ENCODE data around the gene TOLLIP. TPM values are rescaled to one million over a fixed set of nuclear protein-coding genes. Genes with fewer than 3 reads are reported as not detected.

Gene TOLLIP
- total RNA-seq, 1 donor from 2014 or later: 65.3 TPM

- no peak for DNase-seq (ENCODE audit: low spot score)
Measured at GRCh38 chr11:1230456-1231395, 78.7 kb downstream of the TOLLIP start.

DNA sequence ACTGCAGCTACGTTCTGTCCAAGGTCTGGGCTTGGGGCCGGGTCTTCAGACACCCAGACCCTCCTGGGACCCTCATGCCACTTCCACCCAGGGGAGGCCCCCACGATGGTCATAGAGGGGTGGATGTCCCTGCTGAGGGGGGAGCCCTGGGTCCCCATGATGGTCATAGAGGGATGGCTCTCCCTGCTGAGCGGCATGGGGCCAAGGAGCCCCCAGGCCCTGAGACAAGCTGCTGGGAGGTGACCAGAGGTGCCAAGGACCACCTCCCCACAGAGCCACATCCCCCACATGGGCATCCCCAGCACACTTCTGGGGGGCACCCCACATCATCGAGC, 79.3 kb downstream of the TOLLIP start:
- no peak for DNase-seq (ENCODE audit: low spot score)
- no peak for TF ChIP-seq CTCF (IDR thresholded peaks at IDR 0.05; ENCODE audit: unreplicated experiment)
- no peaks in the 10 kb centered on the region for H3K9me3 Mint-ChIP-seq (ENCODE audit: unreplicated experiment)
- peaks cover 2% of the 10 kb centered on the region for H3K27me3 Mint-ChIP-seq (ENCODE audit: unreplicated experiment)
- no peak overlapping the region for H3K4me3 Mint-ChIP-seq (ENCODE audit: unreplicated experiment)
- no peaks in the 10 kb centered on the region for H3K4me1 Mint-ChIP-seq (ENCODE audit: unreplicated experiment)
- H3K36me3 Mint-ChIP-seq (ENCODE audit: low read depth, unreplicated experiment): no peaks in the 10 kb centered on the region
- H3K27ac Mint-ChIP-seq (ENCODE audit: unreplicated experiment): no peak overlapping the region

More at GRCh38 chr11:1230456-1231395, 78.7 kb downstream of the TOLLIP start:
- Mint-ChIP-seq H3K4me1 (ENCODE audit: unreplicated experiment) (no peaks in the 10 kb centered on the region), H3K27ac (ENCODE audit: unreplicated experiment) (no peak overlapping the region), H3K36me3 (ENCODE audit: low read depth, unreplicated experiment) (no peaks in the 10 kb centered on the region), H3K27me3 (ENCODE audit: unreplicated experiment) (peaks cover 2% of the 10 kb centered on the region), H3K4me3 (ENCODE audit: unreplicated experiment) (no peak overlapping the region), H3K9me3 (ENCODE audit: unreplicated experiment) (no peaks in the 10 kb centered on the region)
- no peak for TF ChIP-seq CTCF (IDR thresholded peaks at IDR 0.05; ENCODE audit: unreplicated experiment)

DNA sequence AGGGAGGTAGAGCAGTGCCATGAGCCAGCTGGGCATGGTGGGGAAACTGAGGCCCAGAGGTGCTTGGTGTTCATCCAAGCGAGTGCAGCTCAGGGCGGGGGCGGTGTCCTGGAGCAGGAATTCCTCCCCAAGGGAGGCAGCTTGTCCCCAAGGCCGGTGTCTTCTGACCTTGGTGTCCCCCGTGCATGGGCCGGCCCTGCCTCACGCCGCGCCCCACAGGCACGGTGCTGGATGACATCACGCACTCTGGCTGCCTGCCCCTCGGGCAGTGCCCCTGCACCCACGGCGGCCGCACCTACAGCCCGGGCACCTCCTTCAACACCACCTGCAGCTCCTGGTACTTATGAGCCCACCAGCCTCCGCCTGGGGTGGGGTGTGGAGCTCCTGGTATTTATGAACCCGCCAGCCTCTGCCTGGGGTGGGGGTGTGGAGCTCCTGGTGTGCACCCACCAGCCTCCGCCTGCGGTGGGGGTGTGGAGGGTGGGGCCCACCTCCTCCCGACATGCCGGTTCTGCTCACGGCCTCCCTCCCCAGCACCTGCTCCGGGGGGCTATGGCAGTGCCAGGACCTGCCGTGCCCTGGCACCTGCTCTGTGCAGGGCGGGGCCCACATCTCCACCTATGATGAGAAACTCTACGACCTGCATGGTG, 79.8 kb downstream of the TOLLIP start:
- Mint-ChIP-seq H3K27me3 (ENCODE audit: unreplicated experiment) (peaks cover 2% of the 10 kb centered on the region), H3K4me3 (ENCODE audit: unreplicated experiment) (no peak overlapping the region), H3K36me3 (ENCODE audit: low read depth, unreplicated experiment) (no peaks in the 10 kb centered on the region), H3K27ac (ENCODE audit: unreplicated experiment) (no peak overlapping the region), H3K4me1 (ENCODE audit: unreplicated experiment) (no peaks in the 10 kb centered on the region), H3K9me3 (ENCODE audit: unreplicated experiment) (no peaks in the 10 kb centered on the region)
- DNase-seq (ENCODE audit: low spot score): no peak
- TF ChIP-seq CTCF (IDR thresholded peaks at IDR 0.05; ENCODE audit: unreplicated experiment): no peak

GRCh38 chr11:1228921-1229451, 80.4 kb downstream of the TOLLIP start:
- Mint-ChIP-seq H3K27ac (ENCODE audit: unreplicated experiment) (no peak overlapping the region), H3K4me3 (ENCODE audit: unreplicated experiment) (no peak overlapping the region), H3K9me3 (ENCODE audit: unreplicated experiment) (no peaks in the 10 kb centered on the region), H3K27me3 (ENCODE audit: unreplicated experiment) (peaks cover 2% of the 10 kb centered on the region), H3K36me3 (ENCODE audit: low read depth, unreplicated experiment) (no peaks in the 10 kb centered on the region), H3K4me1 (ENCODE audit: unreplicated experiment) (no peaks in the 10 kb centered on the region)
- no peak for DNase-seq (ENCODE audit: low spot score)
- TF ChIP-seq CTCF (IDR thresholded peaks at IDR 0.05; ENCODE audit: unreplicated experiment): no peak
